Mesothelial cell of epicardium (in vitro differentiated cells): ENCODE measurements around the gene ZC3H7A. TPM values are rescaled to one million over a fixed set of nuclear protein-coding genes. Genes with fewer than 3 reads are reported as not detected.
"Not testable (repeated sequence)": the region's sequence is repeated elsewhere in the genome, so short reads cannot be mapped to it uniquely, and the experiment has no call there.

Experiments
- DNase-seq, 2 experiments: peaks; one replicate each; pipeline ENCODE4 v3.0.0; 2021; ENCODE audit warnings: low spot score in 2 of 2; ENCODE audit not compliant: unreplicated experiment in 2 of 2
- H3K27ac Mint-ChIP-seq: 2 replicates; pipeline ENCODE4 v1.8.0; 2021; ENCODE audit warnings: mixed read lengths
- H3K27me3 Mint-ChIP-seq: 2 replicates; pipeline ENCODE4 v1.8.0; 2021; ENCODE audit warnings: low read depth, mixed read lengths
- H3K36me3 Mint-ChIP-seq: 2 replicates; pipeline ENCODE4 v1.8.0; 2021; ENCODE audit warnings: mixed read lengths
- H3K4me1 Mint-ChIP-seq: 2 replicates; pipeline ENCODE4 v1.8.0; 2021; ENCODE audit warnings: mixed read lengths
- H3K4me3 Mint-ChIP-seq: 2 replicates; pipeline ENCODE4 v1.8.0; 2021; ENCODE audit warnings: mild to moderate bottlenecking, moderate library complexity, mixed read lengths
- H3K9me3 Mint-ChIP-seq: 2 replicates; pipeline ENCODE4 v1.8.0; 2021; ENCODE audit warnings: mixed read lengths
- CTCF ChIP-seq: fragments of 200-600 bp; sonication (generic); IDR thresholded peaks from one replicate; pipeline ENCODE4 v1.5.0; 2021; ENCODE audit warnings: antibody characterized with exemption; ENCODE audit not compliant: unreplicated experiment
- total RNA-seq: library from RNA; stranded (reverse); gene quantifications from 3 replicates; pipeline ENCODE4 v1.2.1, GENCODE V29; 2021

Gene ZC3H7A
- total RNA-seq, 1 donor from 2014 or later: 66.7 TPM

- Mint-ChIP-seq H3K36me3 (no peaks in the 10 kb centered on the region), H3K27ac (no peak overlapping the region), H3K9me3 (no peaks in the 10 kb centered on the region), H3K4me1 (peaks cover 7% of the 10 kb centered on the region), H3K4me3 (no peak overlapping the region), H3K27me3 (no peaks in the 10 kb centered on the region)
- DNase-seq: no peak
- TF ChIP-seq CTCF: no peak
Measured at GRCh38 chr16:11824362-11824761, 27.3 kb upstream of the ZC3H7A start.

- not testable (repeated sequence) for H3K4me1 Mint-ChIP-seq, DNase-seq, H3K27ac Mint-ChIP-seq, H3K36me3 Mint-ChIP-seq, H3K27me3 Mint-ChIP-seq, H3K9me3 Mint-ChIP-seq, H3K4me3 Mint-ChIP-seq
Measured at GRCh38 chr16:11823645-11824044, 26.6 kb upstream of the ZC3H7A start.

- TF ChIP-seq CTCF: no peak
- H3K9me3 Mint-ChIP-seq: no peaks in the 10 kb centered on the region
Measured at GRCh38 chr16:11819798-11820197, 22.7 kb upstream of the ZC3H7A start.

GRCh38 chr16:11818970-11819369 lies 21.9 kb upstream of the ZC3H7A start:
- not testable (repeated sequence) for H3K9me3 Mint-ChIP-seq, H3K36me3 Mint-ChIP-seq, H3K27ac Mint-ChIP-seq, DNase-seq, H3K4me3 Mint-ChIP-seq, H3K4me1 Mint-ChIP-seq, H3K27me3 Mint-ChIP-seq

More at GRCh38 chr16:11819798-11820197, 22.7 kb upstream of the ZC3H7A start:
- H3K4me3 Mint-ChIP-seq: no peak overlapping the region
- no peak overlapping the region for H3K27ac Mint-ChIP-seq
- no peaks in the 10 kb centered on the region for H3K36me3 Mint-ChIP-seq
- no peak for DNase-seq
- H3K27me3 Mint-ChIP-seq: no peaks in the 10 kb centered on the region
- H3K4me1 Mint-ChIP-seq: no peaks in the 10 kb centered on the region

GRCh38 chr16:11816123-11816522 lies 19.1 kb upstream of the ZC3H7A start:
- no peak for TF ChIP-seq CTCF
- DNase-seq: no peak
- no peak overlapping the region for H3K27ac Mint-ChIP-seq
- no peaks in the 10 kb centered on the region for H3K4me1 Mint-ChIP-seq
- H3K4me3 Mint-ChIP-seq: no peak overlapping the region
- H3K36me3 Mint-ChIP-seq: no peaks in the 10 kb centered on the region
- no peaks in the 10 kb centered on the region for H3K9me3 Mint-ChIP-seq
- H3K27me3 Mint-ChIP-seq: no peaks in the 10 kb centered on the region

GRCh38 chr16:11814800-11815199 lies 17.7 kb upstream of the ZC3H7A start:
- not testable (repeated sequence) for H3K27ac Mint-ChIP-seq, H3K36me3 Mint-ChIP-seq, H3K4me1 Mint-ChIP-seq, DNase-seq, H3K27me3 Mint-ChIP-seq, H3K9me3 Mint-ChIP-seq, H3K4me3 Mint-ChIP-seq

- no peaks in the 10 kb centered on the region for H3K36me3 Mint-ChIP-seq
Measured at GRCh38 chr16:11806721-11807120, 9.7 kb upstream of the ZC3H7A start.

More at GRCh38 chr16:11806721-11807120, 9.7 kb upstream of the ZC3H7A start:
- H3K4me3 Mint-ChIP-seq: no peak overlapping the region
- H3K27ac Mint-ChIP-seq: no peak overlapping the region
- no peak for DNase-seq
- no peaks in the 10 kb centered on the region for H3K9me3 Mint-ChIP-seq
- no peaks in the 10 kb centered on the region for H3K27me3 Mint-ChIP-seq
- TF ChIP-seq CTCF: no peak
- H3K4me1 Mint-ChIP-seq: no peaks in the 10 kb centered on the region
